GM12892 (cell line): ENCODE data around the gene GPI.

Experiments used
- POLR2A ChIP-seq: IDR thresholded peaks from 2 replicates; pipeline ENCODE4 v1.6.1; 2011; ENCODE audit warnings: low read depth, low read length, control low read depth
- TAF1 ChIP-seq: IDR thresholded peaks from 2 replicates; pipeline ENCODE4 v1.6.1; 2011; ENCODE audit warnings: low read depth, mild to moderate bottlenecking, control low read depth, low read length, borderline replicate concordance

- TF ChIP-seq POLR2A: no peak
- no peak for TF ChIP-seq TAF1
Measured at GRCh38 chr19:34355201-34355600, 9.8 kb upstream of the GPI start.
